GM12874 (cell line): ENCODE data around the gene CDK11A.

ENCODE experiments used
- TF ChIP-seq, protein P1 (sequence below): IDR thresholded peaks from 2 replicates; pipeline ENCODE4 v1.5.1; 2011; ENCODE audit warnings: low read depth, mild to moderate bottlenecking, control low read depth, low read length, moderate library complexity; ENCODE audit not compliant: insufficient read depth

The CDK11A gene

DNA sequence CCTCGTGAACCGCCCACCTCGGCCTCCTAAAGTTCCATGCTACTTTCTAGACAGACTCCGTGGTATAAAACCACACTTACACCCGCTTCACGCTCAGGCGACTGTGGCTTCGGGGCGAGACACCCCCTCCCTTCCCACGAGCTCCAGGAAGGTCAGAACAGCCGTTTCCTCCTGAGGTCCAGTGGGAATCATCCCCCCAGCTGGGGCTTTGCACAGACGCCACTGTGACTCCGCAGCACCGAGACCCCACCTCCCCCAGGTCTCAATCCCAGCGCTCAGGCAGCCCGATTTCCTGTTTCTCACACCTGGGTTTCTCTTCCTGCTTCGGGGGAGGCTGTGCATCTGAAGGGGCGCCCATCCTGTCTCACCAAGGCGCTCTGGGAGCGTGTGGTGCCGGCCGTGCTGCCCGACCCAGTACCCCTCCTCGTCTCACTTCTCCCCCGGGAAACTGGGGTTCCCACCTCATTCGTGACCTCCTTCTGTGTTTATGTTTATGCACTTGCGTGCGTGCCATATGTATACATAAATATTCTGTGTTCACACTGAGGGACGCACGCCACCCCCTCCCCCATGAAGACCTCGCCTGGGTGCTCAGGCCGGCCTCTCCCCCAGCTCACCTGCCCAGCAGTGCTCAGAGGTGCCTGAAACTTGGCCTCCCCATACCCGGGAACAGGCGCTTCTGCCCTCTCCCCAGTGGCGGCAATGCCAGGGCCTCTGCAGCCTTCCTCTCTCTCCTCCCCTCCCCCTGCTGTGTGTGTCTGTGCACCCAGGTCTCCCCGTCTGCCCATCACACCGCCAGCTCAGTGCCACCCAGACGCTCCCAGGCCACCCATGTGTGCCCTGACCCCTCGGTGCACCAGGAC, 46.2 kb downstream of the CDK11A start:
- TF ChIP-seq, protein P1, sequence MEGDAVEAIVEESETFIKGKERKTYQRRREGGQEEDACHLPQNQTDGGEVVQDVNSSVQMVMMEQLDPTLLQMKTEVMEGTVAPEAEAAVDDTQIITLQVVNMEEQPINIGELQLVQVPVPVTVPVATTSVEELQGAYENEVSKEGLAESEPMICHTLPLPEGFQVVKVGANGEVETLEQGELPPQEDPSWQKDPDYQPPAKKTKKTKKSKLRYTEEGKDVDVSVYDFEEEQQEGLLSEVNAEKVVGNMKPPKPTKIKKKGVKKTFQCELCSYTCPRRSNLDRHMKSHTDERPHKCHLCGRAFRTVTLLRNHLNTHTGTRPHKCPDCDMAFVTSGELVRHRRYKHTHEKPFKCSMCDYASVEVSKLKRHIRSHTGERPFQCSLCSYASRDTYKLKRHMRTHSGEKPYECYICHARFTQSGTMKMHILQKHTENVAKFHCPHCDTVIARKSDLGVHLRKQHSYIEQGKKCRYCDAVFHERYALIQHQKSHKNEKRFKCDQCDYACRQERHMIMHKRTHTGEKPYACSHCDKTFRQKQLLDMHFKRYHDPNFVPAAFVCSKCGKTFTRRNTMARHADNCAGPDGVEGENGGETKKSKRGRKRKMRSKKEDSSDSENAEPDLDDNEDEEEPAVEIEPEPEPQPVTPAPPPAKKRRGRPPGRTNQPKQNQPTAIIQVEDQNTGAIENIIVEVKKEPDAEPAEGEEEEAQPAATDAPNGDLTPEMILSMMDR = no peak

DNA sequence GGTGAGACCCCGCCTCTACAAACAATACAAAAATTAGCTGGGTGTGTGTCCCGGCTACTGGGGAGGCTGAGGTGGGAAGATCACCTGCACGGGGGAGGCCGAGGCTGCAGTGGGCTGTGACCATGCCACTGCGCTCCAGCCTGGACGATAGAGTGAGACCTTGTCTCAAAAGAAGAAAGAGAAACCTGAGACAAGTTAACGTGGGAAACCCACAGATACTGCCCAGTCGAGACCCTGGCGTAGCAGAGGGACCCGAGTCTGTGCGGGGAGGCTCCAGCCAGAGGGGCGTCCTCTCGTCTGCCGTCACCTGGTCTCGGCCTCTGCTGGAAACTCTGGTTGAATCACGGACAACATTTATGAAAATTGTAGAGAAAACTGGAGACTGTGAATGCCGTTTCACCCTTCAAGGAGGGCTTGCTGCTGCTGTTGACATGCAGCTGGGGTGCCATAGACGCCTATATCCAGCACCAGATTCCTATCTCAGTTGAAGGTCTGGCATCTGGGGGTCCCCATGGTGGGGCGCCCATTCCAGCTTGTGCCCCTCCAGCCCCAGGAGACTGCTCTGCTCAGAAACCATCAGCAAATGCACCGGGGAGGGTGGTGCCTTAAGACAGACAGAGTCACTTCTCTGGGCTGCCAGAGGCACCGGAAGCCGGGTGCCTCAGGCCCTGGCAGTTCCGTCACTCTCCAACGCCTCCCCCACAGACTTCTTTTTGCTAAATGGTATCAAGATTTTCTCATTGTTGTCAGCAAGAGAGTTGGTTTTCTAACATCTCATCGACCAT, 51.8 kb downstream of the CDK11A start:
- TF ChIP-seq, protein P1 = no peak

DNA sequence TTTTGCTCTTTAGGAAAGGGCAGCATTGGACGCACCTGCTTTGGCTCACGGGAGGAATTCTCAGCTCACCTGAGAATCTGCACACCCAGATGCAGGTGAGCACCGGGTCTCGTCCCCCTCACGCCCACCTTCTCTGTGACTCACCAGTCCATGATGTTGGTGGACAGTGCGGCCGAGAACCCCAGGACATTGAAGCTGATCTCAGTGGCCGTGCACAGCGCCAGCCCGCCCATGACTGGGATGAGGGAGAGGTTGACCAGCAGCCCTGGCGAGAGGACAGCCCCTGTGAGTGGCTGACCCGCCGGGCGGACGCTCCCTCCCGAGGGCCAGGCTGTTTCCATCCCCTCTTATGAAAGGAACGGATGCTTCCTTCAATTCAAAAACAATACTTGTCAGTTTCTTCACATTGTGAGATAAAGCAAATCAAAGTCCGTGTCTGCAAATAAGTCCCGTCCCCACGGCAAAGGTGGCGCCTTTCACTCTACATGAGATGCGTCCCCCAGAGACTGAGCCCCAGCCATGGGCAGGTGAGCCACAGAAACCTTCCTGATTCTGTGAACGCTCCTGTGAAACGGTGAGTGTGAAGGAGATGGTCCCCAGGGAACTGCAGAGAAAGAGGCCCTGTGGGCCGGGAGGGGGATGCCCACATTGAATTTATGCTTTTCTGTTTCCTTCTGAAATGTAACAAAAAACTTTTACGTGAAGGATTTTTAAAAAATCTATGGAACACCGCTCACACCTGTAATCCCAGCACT, 52.6 kb downstream of the CDK11A start:
- TF ChIP-seq, protein P1 = no peak

DNA sequence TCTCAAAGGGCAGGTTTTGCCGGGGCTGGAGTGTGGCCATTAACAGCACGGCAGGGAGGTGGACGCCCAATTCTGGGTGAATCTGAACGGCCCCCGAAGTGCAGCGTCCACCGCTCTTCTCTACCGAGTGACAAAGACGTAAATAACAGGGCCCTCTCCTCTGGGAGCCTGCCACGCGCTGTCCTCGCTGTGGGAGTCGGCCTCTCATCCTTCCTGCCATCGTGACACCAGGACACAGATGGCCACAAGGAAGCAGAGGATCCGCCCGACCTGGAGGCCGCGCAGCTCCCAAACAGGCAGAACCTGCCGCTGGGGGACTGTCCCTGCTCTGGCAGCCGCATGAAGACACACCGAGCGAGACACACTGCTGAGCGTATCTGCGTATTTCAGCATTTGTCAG, 53.3 kb downstream of the CDK11A start:
- TF ChIP-seq, protein P1 = no peak

DNA sequence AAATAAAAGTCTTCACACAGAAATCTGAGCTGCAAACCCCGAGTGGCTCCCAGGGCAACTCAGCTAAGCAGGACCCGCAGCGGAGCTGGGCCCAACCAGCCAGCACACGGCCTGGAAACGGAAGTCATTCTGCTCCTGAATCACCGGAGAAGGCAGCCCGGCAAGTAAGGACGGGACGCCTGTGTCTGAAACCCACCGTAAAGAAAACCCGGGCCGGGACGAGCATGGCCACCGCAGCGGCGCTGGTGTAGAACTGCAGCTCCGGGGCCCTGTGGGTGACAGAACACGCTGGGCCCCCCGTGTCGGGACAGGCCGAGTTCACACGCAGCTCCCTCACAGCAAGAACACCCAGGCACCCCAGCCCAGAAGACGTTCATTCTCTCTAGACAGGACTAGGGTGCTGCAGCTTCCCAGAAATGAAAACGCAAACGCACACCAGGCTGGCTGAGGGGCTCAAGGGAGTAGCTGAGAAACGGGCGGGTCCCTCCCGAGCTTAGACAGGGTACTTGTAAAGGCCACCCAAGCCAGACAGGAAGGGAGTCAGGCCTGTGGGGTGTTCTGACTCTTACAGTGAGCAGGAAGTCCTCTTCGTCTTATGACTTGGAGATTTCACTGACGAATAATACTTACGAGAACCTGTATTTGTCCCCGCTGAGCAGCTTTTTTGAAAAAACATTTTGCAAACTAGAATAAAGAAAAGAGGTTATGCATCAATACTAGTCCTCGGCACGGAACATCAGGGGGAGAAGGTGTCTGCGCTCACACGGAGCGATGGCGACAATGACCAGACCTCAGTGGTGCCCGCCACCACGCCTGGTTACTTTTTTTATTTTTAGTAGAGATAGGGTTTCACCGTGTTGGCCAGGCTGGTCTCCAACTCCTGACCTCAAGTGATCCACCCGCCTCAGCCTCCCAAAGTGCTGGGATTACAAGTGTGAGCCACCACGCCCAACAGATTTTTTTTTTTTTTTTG, 54.4 kb downstream of the CDK11A start:
- TF ChIP-seq, protein P1 = no peak

DNA sequence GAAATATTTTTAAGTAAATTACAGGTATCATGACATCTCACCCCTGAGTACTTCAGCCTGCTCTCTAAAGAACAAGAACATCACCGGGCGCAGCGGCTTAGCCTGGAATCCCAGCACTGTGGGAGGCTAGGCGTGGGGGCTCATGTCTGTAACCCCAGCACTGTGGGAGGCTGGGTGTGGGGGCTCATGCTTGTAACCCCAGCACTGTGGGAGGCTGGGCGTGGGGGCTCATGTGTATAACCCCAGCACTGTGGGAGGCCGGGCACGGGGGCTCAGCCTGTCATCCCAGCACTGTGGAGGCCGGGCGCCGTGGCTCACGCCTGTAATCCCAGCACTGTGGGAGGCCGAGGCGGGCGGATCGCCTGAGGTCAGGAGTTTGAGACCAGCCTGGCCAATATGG, 57.6 kb downstream of the CDK11A start:
- TF ChIP-seq, protein P1 = no peak
